Heart left ventricle (tissue), 16 donors: ENCODE results near the gene PCP2. TPM values are rescaled to one million over a fixed set of nuclear protein-coding genes. Genes with fewer than 3 reads are reported as not detected.

Source experiments
- ATAC-seq, 4 donors: fragments of 200-7000 bp; cut with Tn5 transposase; one replicate each; pipeline ENCODE4 v1.9.1; 2020 to 2022; ENCODE audit warnings: moderate library complexity in 4 of 4, mild to moderate bottlenecking in 3 of 4, moderate number of reproducible peaks in 1 of 4
- DNase-seq, 5 donors: peaks; one replicate each; pipeline ENCODE4 v3.0.0-alpha.2; 2020
- H3K27ac ChIP-seq, 12 donors: fragments of 200-600 bp; sonication (generic) in 4 of 12; one replicate each; pipeline versions ENCODE4 v1.5.0 to v1.8.0; 2016 to 2022; ENCODE audit warnings: mild to moderate bottlenecking in 2 of 12
- H3K27me3 ChIP-seq, 9 donors: fragments of 200-600 bp; sonication (generic) in 2 of 9; one replicate each; pipeline versions ENCODE4 v1.5.1 to v1.8.0; 2016 to 2022; ENCODE audit warnings: mild to moderate bottlenecking in 3 of 9
- H3K36me3 ChIP-seq, 9 donors: fragments of 200-600 bp; sonication (generic) in 2 of 9; one replicate each; pipeline versions ENCODE4 v1.5.0 to v1.8.0; 2018 to 2022; ENCODE audit warnings: mild to moderate bottlenecking in 2 of 9
- H3K4me1 ChIP-seq, 12 donors: fragments of 200-600 bp; sonication (generic) in 4 of 12; one replicate each; pipeline versions ENCODE4 v1.5.0 to v1.8.0; 2016 to 2022; ENCODE audit warnings: mild to moderate bottlenecking in 3 of 12
- H3K4me3 ChIP-seq, 12 donors: fragments of 200-600 bp; sonication (generic) in 4 of 12; one replicate each; pipeline versions ENCODE4 v1.5.0 to v1.8.0; 2017 to 2022; ENCODE audit warnings: mild to moderate bottlenecking in 9 of 12, moderate library complexity in 4 of 12
- H3K9me3 ChIP-seq, 12 donors: fragments of 200-600 bp; sonication (generic) in 4 of 12; one replicate each; pipeline versions ENCODE4 v1.5.0 to v1.8.0; 2016 to 2022; ENCODE audit warnings: mild to moderate bottlenecking in 1 of 12
- POLR2A ChIP-seq, 2 donors: fragments of 450-650 bp; IDR thresholded peaks; one replicate each; pipeline ENCODE4 v1.6.1; 2017; ENCODE audit warnings: antibody characterized with exemption in 2 of 2, mild to moderate bottlenecking in 2 of 2, moderate library complexity in 2 of 2
- WGBS, 4 donors: extraction: QIAGEN DNeasy Blood & Tissue Kit in 2 of 4; methylation state at CpG; one replicate each; pipeline versions ENCODE4 v1.1.5 to v1.1.7; 2013 to 2018; 5-methylcytosine and 5-hydroxymethylcytosine counted together
- intact Hi-C, 10 donors: fragments of 100-400 bp; cut with DNase I; formaldehyde crosslinking; loops; one replicate each; pipeline versions ENCODE4 v1.11.1 to v1.14.2; 2022
- polyA plus RNA-seq, 2 donors: library from polyadenylated mRNA; stranded (reverse); fragments of 200-250 nt; gene quantifications; one replicate each; pipeline ENCODE4 v1.2.3, GENCODE V29; 2013
- total RNA-seq, 9 donors: library from RNA; depleted of rRNA in 2 of 9; stranded (reverse); fragments of >200 nt in 2 of 9; fragmentation: NEBNext Ultra II Directional in 3 of 9; extraction: Animal tissue kit (Norgen Biotek cat#: 25700) in 3 of 9; gene quantifications; one replicate each; pipeline versions ENCODE4 v1.1.0 to v1.2.4, GENCODE V29; 2016 to 2023
- TF ChIP-seq, protein P1 (sequence below), 12 donors: fragments of 200-600 bp; sonication (generic) in 4 of 12; IDR thresholded peaks; one replicate each; pipeline versions ENCODE4 v1.5.0 to v1.8.0; 2018 to 2022; ENCODE audit warnings: antibody characterized with exemption in 12 of 12, mild to moderate bottlenecking in 5 of 12
- donor health status: ischemic (EF 13 %, LVEDD 7.1; RV severe dilation, severe dysfunction).
- donor health status: healthy with polysubstance abuse.
- donor health status: DM: no; HTN: yes; CAD: no.
- donor health status: DM: no; HTN: no; CAD: no.
- donor health status: ischemic (EF 25% LVEDD 6.9; RV normal size, moderate dysfunction).
- donor health status: ischemic (EF 25% LVEDD 5.7; RV mildly dilated, moderate dysfunction).
- donor health status: healthy.
- donor health status: DM: yes; HTN: yes; CAD: no.
- donor health status: ischemic (EF 35%, LVEDD 5.7; RV mildly dilated, moderate dysfunction).
- donor health status: nonischemic (EF 11% LVEDD 7.7; RV severe dilation, severe dysfunction).
- donor health status: DM: yes; HTN: yes; CAD: no.
- donor health status: PGD.
- donor health status: ischemic (EF 29% LVEDD 5.4; RV normal size, mild dysfunction).
- donor health status: nonischemic (EF 23%, LVEDD 6.1; RV moderate dilation, normal function).

The PCP2 gene
- total and polyA plus RNA-seq, 11 donors, result 0.54 to 3.0 (median 1.3) TPM

DNA sequence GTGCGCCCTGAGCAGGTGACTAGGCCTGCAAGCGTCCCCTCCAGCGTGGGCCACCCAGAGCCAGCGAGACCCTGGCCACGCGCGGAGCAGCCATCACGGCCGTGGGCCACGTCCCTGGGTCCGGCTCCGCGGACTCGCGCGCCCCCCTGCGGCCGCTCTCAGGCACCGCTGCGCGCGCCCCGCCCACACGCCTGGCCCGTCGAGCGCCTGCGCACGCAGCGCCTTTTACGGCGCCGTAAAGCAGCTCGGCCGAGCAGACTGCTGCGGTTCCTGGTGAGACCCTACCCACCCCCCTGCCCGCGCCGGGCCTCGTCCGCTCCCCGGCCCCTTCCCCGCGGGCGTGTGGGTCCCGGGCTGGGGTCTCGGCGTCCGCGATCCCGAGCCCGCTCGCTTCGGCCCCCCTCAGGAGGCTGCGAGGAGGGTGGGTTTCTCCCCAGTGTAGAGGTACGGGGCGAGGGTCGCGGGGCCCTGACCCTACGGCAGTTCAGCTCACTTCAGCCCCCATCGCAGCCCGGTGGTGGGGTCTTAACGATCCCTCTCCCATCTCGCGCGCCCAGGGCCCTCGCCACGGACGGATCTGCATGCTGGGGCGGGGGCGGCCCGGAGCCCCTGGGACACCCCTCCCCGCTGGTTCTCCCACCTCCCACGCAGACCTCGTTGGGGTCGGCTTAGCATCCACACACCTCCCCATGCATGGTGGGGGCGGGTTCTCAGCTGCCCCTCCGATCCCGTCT, 47.3 kb upstream of the PCP2 start, which contains the start of gene TRAPPC5:
Gene TRAPPC5, plus strand, starts transcription at position 228 of the 734 bp plus-strand sequence. CDS start 1,421 bp downstream, outside the sequence.
- H3K36me3 ChIP-seq, result peaks cover 0 to 35% (median 26%) of the 10 kb centered on the region in 9 donors
- TF ChIP-seq, protein P1, sequence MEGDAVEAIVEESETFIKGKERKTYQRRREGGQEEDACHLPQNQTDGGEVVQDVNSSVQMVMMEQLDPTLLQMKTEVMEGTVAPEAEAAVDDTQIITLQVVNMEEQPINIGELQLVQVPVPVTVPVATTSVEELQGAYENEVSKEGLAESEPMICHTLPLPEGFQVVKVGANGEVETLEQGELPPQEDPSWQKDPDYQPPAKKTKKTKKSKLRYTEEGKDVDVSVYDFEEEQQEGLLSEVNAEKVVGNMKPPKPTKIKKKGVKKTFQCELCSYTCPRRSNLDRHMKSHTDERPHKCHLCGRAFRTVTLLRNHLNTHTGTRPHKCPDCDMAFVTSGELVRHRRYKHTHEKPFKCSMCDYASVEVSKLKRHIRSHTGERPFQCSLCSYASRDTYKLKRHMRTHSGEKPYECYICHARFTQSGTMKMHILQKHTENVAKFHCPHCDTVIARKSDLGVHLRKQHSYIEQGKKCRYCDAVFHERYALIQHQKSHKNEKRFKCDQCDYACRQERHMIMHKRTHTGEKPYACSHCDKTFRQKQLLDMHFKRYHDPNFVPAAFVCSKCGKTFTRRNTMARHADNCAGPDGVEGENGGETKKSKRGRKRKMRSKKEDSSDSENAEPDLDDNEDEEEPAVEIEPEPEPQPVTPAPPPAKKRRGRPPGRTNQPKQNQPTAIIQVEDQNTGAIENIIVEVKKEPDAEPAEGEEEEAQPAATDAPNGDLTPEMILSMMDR (IDR thresholded peaks at IDR 0.05), result peak; percentile 84 to 99 (median 98)
- peak in 1 of 2 donors; percentile 86 for TF ChIP-seq POLR2A (IDR thresholded peaks at IDR 0.05)
- intact Hi-C loops, result loop anchor here in 8 of 10 donors (1.0 to 10.0 kb wide), 11 partner anchors 28 to 576 kb away; partner anchors contain the start of gene MAP2K7 (in 1 of the 8)

GRCh38 chr19:7679771-7680605, 46.5 kb upstream of the PCP2 start:
- DNase-seq (no peak), ATAC-seq (no peak)
- peak overlapping the region in 11 of 12 donors; percentile 71 to 100 (median 96) for H3K4me3 ChIP-seq
- H3K9me3 ChIP-seq, result no peaks in the 10 kb centered on the region
- intact Hi-C loops, result loop anchor here (1.0 to 10.0 kb wide), 15 partner anchors 27 to 575 kb away; partner anchors contain the start of gene MAP2K7 (in 1 of the 10)
- TF ChIP-seq, protein P1 (IDR thresholded peaks at IDR 0.05), result no peak
- TF ChIP-seq POLR2A (IDR thresholded peaks at IDR 0.05), result no peak
- H3K27ac ChIP-seq, result peak overlapping the region in 2 of 12 donors; percentile 86 to 93
- 49 to 57% (median 53%) methylated on average over 22 of the region's 22 CpGs for WGBS, 4 donors
- H3K36me3 ChIP-seq, result peaks cover 0 to 30% (median 25%) of the 10 kb centered on the region in 9 donors
- peaks cover 0 to 36% (median 8%) of the 10 kb centered on the region in 12 donors for H3K4me1 ChIP-seq
- H3K27me3 ChIP-seq, result peaks cover 0 to 30% (median 6%) of the 10 kb centered on the region in 9 donors

More for the DNA sequence above, 47.3 kb upstream of the PCP2 start, which contains the start of gene TRAPPC5:
- peaks cover 0 to 30% (median 6%) of the 10 kb centered on the region in 9 donors for H3K27me3 ChIP-seq
- peak within 1 kb of the TSS; percentile 71 to 100 (median 96) for H3K4me3 ChIP-seq
- ATAC-seq, result peak; percentile 52 to 88 (median 85)
- peak; percentile 84 to 94 (median 89) for DNase-seq
- H3K4me1 ChIP-seq, result peaks cover 0 to 35% (median 8%) of the 10 kb centered on the region in 12 donors
- 0 to 1% (median 1%) methylated on average over 30 to 79 of the region's 79 CpGs for WGBS, 4 donors
- peak within 1 kb of the TSS; percentile 51 to 95 (median 86) for H3K27ac ChIP-seq
- no peaks in the 10 kb centered on the region for H3K9me3 ChIP-seq

- DNase-seq (peak in 1 of 5 donors; percentile 36), ATAC-seq (no peak)
- intact Hi-C loops, result loop anchor here in 6 of 10 donors (2.0 to 10.0 kb wide), 6 partner anchors 26 to 327 kb away; no protein-coding TSS in a partner anchor
- Histone ChIP-seq H3K27ac (no peak overlapping the region), H3K9me3 (peaks cover 0 to under 1% (median 0%) of the 10 kb centered on the region in 12 donors), H3K27me3 (peaks cover 0 to 30% (median 6%) of the 10 kb centered on the region in 9 donors), H3K4me3 (no peak overlapping the region), H3K36me3 (peaks cover 0 to 22% (median 18%) of the 10 kb centered on the region in 9 donors), H3K4me1 (peaks cover 0 to 38% (median 8%) of the 10 kb centered on the region in 12 donors)
- TF ChIP-seq, protein P1 (IDR thresholded peaks at IDR 0.05), result peak in 3 of 12 donors; percentile 5 to 14 (median 6)
- TF ChIP-seq POLR2A (IDR thresholded peaks at IDR 0.05), result no peak
- WGBS, 4 donors, result 52 to 61% (median 57%) methylated on average over 28 to 30 of the region's 30 CpGs
Observed at GRCh38 chr19:7678971-7679751, 45.6 kb upstream of the PCP2 start.
